Measurements from ENCODE around the gene BACE1. TPM values are rescaled to one million over a fixed set of nuclear protein-coding genes. Genes with fewer than 3 reads are reported as not detected.
"Not testable (repeated sequence)": the region's sequence is repeated elsewhere in the genome, so short reads cannot be mapped to it uniquely, and the experiment has no call there.

Gene BACE1
- total RNA-seq: 1.9 TPM

GRCh38 chr11:117316197-117316961 is at the start of gene BACE1:
Gene BACE1, minus strand, starts transcription at chr11:117316256. Its CDS starts 461 bp downstream, at chr11:117315795.
- Histone ChIP-seq H3K9me3 (ENCODE audit: low read depth, low read length) (no peaks in the 10 kb centered on the region), H3K27me3 (ENCODE audit: insufficient read depth, low read length) (peaks cover 7% of the 10 kb centered on the region), H3K4me3 (ENCODE audit: low read length) (peak within 1 kb of the TSS; percentile 39)

DNA sequence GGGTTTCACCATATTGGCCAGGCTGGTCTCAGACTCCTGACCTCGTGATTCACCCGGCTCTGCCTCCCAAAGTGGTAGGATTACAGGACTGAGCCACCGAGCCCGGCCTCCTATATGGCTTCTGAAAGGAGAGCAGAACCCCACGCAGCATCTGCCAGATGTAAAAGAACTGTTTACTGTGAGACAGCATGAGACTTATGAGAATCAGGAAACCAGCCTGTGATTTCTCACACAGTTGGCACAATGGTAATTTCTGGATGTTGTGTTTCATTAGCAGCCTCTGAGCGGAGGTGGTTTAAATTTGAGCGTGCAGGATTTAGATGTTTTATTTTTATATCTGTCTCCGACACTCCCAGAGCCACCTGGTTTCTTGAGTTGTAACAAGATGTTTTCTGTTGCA is 45.4 kb upstream of the BACE1 start:
- Histone ChIP-seq H3K27me3 (ENCODE audit: insufficient read depth, low read length) (no peaks in the 10 kb centered on the region), H3K4me1 (ENCODE audit: insufficient read depth, low read length) (no peaks in the 10 kb centered on the region), H3K9me3 (ENCODE audit: low read depth, low read length) (no peaks in the 10 kb centered on the region), H3K4me3 (ENCODE audit: low read length) (no peak overlapping the region)

More at GRCh38 chr11:117316197-117316961, at the start of gene BACE1:
- peaks cover 37% of the 10 kb centered on the region for H3K4me1 ChIP-seq (ENCODE audit: insufficient read depth, low read length)

DNA sequence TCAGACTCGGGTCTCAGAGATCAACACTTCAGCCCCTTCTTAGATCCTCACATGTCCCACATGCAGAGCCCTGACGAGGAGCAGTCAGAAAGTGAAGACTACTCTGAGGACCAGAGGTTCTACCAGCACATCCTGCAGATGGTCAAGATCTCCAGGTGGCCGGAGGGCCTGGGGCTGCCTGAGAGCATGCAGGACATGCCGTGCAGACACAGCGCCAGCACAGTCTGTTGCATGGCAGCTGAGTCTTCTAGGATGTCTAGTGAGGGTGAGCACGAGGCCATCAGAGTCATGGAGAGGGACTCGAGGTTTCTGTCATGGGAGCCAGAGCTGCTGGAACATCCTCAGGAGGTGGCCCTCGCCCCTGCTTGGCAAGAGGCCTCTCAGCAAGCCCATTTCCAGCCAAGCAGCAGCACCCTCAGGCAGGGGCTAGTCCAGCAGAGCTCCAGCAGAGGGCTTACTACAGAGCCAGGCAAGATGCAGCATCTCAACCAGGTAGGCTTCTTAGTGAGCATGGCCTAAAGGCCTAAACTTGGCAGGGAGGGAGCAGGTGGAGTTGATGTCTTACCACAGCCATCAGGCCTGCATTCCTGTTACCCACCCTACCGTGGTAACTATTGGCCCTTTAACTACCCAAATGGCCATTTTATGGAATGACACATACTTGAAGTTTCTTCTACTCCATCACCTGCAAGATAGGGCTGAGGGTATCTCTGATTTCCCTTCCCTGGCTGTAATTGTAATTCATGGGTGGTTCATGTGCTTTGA is 40.3 kb upstream of the BACE1 start:
- H3K4me3 ChIP-seq (ENCODE audit: low read length): no peak overlapping the region
- no peaks in the 10 kb centered on the region for H3K9me3 ChIP-seq (ENCODE audit: low read depth, low read length)
- no peaks in the 10 kb centered on the region for H3K27me3 ChIP-seq (ENCODE audit: insufficient read depth, low read length)
- H3K4me1 ChIP-seq (ENCODE audit: insufficient read depth, low read length): no peaks in the 10 kb centered on the region

DNA sequence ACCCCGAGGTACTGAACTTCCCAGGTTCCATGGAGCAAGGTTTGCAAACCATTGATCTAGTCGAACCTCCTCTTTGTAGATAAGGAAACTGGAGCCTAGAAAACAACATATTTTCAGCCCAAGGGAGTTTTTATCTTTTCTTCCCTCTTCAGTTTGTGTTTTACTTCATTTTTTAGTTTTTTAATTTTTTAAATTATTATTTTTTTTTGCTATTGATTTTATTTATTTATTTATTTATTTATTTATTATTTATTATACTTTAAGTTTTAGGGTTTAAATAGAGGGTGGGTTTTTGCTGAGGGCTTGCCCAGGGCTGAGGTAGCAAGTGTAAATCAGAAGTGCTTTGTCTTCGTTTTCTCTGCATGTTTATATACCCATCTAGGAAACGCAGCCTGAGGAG is 38.5 kb upstream of the BACE1 start:
- Histone ChIP-seq H3K27me3 (ENCODE audit: insufficient read depth, low read length) (no peaks in the 10 kb centered on the region), H3K9me3 (ENCODE audit: low read depth, low read length) (no peaks in the 10 kb centered on the region), H3K4me3 (ENCODE audit: low read length) (no peak overlapping the region), H3K4me1 (ENCODE audit: insufficient read depth, low read length) (no peaks in the 10 kb centered on the region)

- H3K4me3 ChIP-seq (ENCODE audit: low read length): no peak overlapping the region
- H3K4me1 ChIP-seq (ENCODE audit: insufficient read depth, low read length): no peaks in the 10 kb centered on the region
- no peaks in the 10 kb centered on the region for H3K9me3 ChIP-seq (ENCODE audit: low read depth, low read length)
- H3K27me3 ChIP-seq (ENCODE audit: insufficient read depth, low read length): no peaks in the 10 kb centered on the region
Measured at GRCh38 chr11:117345039-117345438, 29.0 kb upstream of the BACE1 start.

DNA sequence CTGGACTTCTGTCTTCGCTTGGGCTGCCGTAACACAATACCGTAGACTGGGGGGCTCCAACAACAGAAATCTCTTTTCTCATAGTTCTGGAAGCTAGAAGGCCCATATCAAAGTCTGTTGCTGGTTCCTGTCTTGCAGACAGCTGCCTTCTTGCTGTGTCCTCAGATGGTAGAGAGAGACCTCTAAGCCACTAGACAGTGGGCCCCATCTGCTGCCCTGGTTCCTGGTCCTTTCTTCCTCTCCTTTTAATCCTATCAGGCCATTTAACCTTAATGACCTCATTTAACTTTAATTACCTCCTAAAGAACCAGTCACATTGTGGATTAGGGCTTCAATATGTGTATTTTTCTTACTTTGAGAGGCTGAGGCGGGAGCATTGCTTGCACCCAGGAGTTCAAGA is 21.0 kb upstream of the BACE1 start:
- Histone ChIP-seq H3K27me3 (ENCODE audit: insufficient read depth, low read length) (no peaks in the 10 kb centered on the region), H3K9me3 (ENCODE audit: low read depth, low read length) (no peaks in the 10 kb centered on the region), H3K4me1 (ENCODE audit: insufficient read depth, low read length) (no peaks in the 10 kb centered on the region), H3K4me3 (ENCODE audit: low read length) (no peak overlapping the region)

- Histone ChIP-seq H3K27me3 (ENCODE audit: insufficient read depth, low read length) (no peaks in the 10 kb centered on the region), H3K9me3 (ENCODE audit: low read depth, low read length) (no peaks in the 10 kb centered on the region), H3K4me3 (ENCODE audit: low read length) (no peak overlapping the region), H3K4me1 (ENCODE audit: insufficient read depth, low read length) (no peaks in the 10 kb centered on the region)
Measured at GRCh38 chr11:117335399-117335798, 19.3 kb upstream of the BACE1 start.

GRCh38 chr11:117334896-117335295 is 18.8 kb upstream of the BACE1 start:
- Histone ChIP-seq H3K9me3 (ENCODE audit: low read depth, low read length) (no peaks in the 10 kb centered on the region), H3K4me1 (ENCODE audit: insufficient read depth, low read length) (no peaks in the 10 kb centered on the region), H3K4me3 (ENCODE audit: low read length) (no peak overlapping the region), H3K27me3 (ENCODE audit: insufficient read depth, low read length) (no peaks in the 10 kb centered on the region)

DNA sequence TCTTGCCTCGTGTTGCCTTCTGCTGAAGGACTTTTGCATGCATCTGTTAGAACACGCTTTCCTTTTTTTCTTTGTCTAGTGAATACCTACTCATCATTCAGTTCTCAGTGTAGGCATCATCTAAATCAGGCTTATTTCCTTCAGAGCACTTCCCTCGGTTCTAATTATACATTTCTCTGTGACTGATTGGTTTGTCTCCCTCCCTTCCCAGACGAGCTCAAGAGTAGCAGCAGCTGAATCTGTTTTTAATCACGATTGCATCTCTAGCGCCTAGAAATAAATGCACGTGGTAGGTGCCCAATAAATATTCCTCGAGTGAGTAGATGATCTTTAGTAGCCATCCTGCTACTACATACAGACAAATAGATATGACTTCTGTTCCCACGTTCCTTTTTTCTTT is 17.9 kb upstream of the BACE1 start:
- Histone ChIP-seq H3K27me3 (ENCODE audit: insufficient read depth, low read length) (no peaks in the 10 kb centered on the region), H3K9me3 (ENCODE audit: low read depth, low read length) (no peaks in the 10 kb centered on the region), H3K4me1 (ENCODE audit: insufficient read depth, low read length) (peaks cover 7% of the 10 kb centered on the region), H3K4me3 (ENCODE audit: low read length) (no peak overlapping the region)

- Histone ChIP-seq H3K9me3 (ENCODE audit: low read depth, low read length) (no peaks in the 10 kb centered on the region), H3K27me3 (ENCODE audit: insufficient read depth, low read length) (no peaks in the 10 kb centered on the region), H3K4me1 (ENCODE audit: insufficient read depth, low read length) (peaks cover 15% of the 10 kb centered on the region), H3K4me3 (ENCODE audit: low read length) (no peak overlapping the region)
Measured at GRCh38 chr11:117332843-117333242, 16.8 kb upstream of the BACE1 start.

DNA sequence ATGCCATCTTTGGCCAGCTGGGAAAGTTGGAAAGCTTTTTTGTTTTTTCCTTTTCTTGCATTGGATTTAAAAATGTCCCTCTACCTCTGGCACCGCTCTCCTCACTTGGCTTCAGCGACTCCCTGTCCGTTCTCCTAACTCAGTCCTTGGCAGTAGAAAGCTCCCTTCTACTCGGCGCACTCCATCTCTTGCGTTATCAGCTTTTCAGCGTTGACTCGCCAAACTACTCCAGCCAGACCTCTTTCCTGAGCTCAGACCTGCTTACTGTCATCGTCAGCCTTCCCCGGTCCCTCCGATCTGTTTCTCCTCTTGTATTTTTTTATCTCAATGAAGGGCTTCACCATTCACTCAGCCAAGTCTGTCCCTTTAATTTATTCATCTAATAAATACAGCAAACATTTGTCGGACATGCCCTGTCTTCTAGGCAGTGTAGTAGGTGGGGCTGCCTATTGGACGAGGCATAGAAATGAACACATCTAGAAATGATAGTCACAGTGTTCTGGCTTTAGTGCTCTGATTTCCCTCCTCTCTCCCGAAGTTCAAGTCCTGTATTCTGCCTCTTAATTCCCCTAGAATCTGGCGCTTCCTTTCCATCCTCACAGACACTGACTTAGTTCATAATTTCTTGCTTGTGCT is 12.4 kb upstream of the BACE1 start:
- Histone ChIP-seq H3K9me3 (ENCODE audit: low read depth, low read length) (no peaks in the 10 kb centered on the region), H3K4me1 (ENCODE audit: insufficient read depth, low read length) (peaks cover 15% of the 10 kb centered on the region), H3K27me3 (ENCODE audit: insufficient read depth, low read length) (no peaks in the 10 kb centered on the region), H3K4me3 (ENCODE audit: low read length) (peak overlapping the region; percentile 85)

DNA sequence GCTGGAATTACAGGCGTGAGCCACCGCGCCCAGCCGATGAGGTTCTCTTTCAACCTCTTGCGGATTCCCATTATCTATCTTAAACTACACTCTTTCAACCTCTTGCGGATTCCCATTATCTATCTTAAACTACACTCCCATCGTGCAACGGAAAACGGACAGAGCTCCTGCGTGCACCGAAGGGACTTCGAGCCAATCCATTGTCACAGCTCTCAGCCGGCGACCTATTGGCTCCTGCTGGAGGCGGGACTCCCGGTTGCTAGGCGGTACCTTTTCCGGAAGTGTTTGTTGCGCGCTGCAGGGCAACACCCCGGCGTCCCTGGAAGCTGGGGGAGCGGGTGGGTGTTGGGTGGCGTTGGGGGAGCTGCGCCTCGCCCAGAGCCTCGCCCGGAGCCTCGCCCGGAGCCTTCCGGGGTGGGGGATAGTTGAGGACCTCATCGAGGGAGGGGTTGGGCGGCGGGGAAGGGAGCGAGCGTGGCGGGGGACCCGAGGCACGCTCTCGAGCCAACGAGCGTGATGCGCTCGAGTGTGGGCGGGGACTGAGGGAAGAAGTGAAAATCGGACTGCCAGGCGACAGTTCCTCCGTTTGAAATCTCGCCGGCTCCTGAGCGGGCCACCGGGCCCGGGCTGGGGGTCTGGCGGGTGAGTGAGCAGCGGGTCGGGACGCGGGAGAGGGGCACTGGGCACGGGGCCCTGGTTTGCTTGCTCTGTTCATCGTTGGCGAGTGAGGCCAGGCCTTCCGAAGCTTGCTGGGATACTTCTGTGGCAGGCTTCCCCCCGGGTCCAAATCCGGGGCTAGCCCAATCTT is 11.7 kb upstream of the BACE1 start, which contains the start of gene CEP164:
CEP164 (plus strand) TSS at position 288 of the 808 bp plus-strand sequence. CDS start 10,733 bp downstream, outside the sequence.
- Histone ChIP-seq H3K4me1 (ENCODE audit: insufficient read depth, low read length) (peaks cover 15% of the 10 kb centered on the region), H3K4me3 (ENCODE audit: low read length) (peak within 1 kb of the TSS; percentile 85), H3K27me3 (ENCODE audit: insufficient read depth, low read length) (no peaks in the 10 kb centered on the region), H3K9me3 (ENCODE audit: low read depth, low read length) (no peaks in the 10 kb centered on the region)

- not testable (repeated sequence) for H3K9me3 ChIP-seq (ENCODE audit: low read depth, low read length); H3K4me3 ChIP-seq (ENCODE audit: low read length); H3K27me3 ChIP-seq (ENCODE audit: insufficient read depth, low read length)
- peaks cover 15% of the 10 kb centered on the region for H3K4me1 ChIP-seq (ENCODE audit: insufficient read depth, low read length)
Measured at GRCh38 chr11:117327255-117327566, 11.2 kb upstream of the BACE1 start.

DNA sequence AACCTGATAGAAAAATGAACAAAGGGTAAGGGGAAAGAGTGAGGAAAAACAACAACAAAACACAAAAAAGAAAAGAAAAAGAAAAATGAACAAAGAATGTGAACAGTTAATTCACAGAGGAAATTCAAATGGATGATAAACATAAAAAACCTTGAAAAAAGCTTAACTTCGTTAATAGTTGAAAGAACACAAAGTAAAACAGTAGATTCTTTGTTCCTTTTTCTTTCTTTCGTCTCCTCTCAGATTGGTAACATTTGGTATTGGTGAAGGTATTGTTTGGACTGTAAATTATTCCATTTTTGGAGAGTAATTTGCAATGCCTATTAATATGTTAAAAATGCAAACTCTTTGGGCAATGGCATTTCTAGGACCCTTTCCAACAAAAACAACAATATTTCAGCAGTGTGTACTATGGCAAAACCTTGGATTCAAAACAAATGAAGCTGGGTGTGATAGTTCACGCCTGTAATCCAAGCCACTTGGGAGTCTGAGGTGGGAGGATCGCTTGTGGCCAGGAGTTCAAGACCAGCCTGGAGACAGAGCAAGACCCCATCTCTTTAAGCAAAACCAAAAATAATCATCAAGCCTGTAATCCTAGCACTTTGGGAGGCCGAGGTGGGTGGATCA is 3.3 kb upstream of the BACE1 start:
- Histone ChIP-seq H3K4me3 (ENCODE audit: low read length) (no peak overlapping the region), H3K27me3 (ENCODE audit: insufficient read depth, low read length) (peaks cover 7% of the 10 kb centered on the region), H3K9me3 (ENCODE audit: low read depth, low read length) (no peaks in the 10 kb centered on the region), H3K4me1 (ENCODE audit: insufficient read depth, low read length) (peaks cover 20% of the 10 kb centered on the region)
